Measurements from ENCODE around the gene CACNA1C. TPM values are rescaled to one million over a fixed set of nuclear protein-coding genes. Genes with fewer than 3 reads are reported as not detected.

Gene CACNA1C
- total and polyA plus RNA-seq, 2 of the 4 experiments (the other 2 are of a cell fraction), result 1.6 to 2.6 TPM

DNA sequence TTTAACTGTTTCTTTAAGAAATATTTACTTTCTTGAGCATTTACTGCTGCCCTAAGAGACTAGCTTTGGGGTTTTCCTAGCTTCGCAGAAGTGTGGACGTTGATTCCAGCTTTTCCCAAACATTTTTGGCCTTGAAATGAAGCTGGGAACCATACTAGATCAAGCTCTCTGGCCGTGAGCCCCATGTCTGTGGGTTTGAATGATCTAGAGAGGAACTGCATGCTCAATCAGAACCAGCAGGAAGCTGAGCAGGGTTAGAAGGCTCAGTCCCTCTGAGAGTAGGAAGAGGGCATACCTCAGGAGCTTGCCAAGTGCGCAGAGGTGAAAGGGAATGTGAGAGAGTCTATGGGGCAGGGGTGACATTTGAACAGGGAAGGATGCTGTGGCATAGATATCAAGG is 292.1 kb downstream of the CACNA1C start:
- H3K27ac ChIP-seq (ENCODE audit: insufficient read depth, low read length), result no peak overlapping the region
- H3K14ac ChIP-seq (replicated peaks; ENCODE audit: low read depth, low read length), result no peak overlapping the region; the same call in 1 of the 2 replicates
- intact Hi-C loops (cut with micrococcal nuclease) (loop anchor here (5.0 kb wide), 1 partner anchor 42 kb away; no protein-coding TSS in a partner anchor), in situ Hi-C loops (cut with MboI; ENCODE audit: low sequenced_read_pairs) (no loop called here), dilution Hi-C loops (cut with HindIII; ENCODE audit: low sequenced_read_pairs, unreplicated experiment) (no loop called here)
- no peak overlapping the region for H2AK9ac ChIP-seq (replicated peaks; ENCODE audit: low read depth, low read length, poor library complexity)
- no peak overlapping the region for H3K23ac ChIP-seq (ENCODE audit: low read depth, low read length)
- peak overlapping the region; percentile 42; the same call in 1 of the 2 replicates for H4K91ac ChIP-seq (ENCODE audit: insufficient read depth, low read depth, low read length)
- H3K4me3 ChIP-seq (ENCODE audit: insufficient read depth, low read depth, low read length), result no peak overlapping the region
- no peaks in the 10 kb centered on the region for H4K20me1 ChIP-seq (ENCODE audit: insufficient read depth, low read length)
- peaks cover 31% of the 10 kb centered on the region for H3K9me1 ChIP-seq (ENCODE audit: insufficient read depth, low read length)
- H3K9me3 ChIP-seq (ENCODE audit: control insufficient read depth, insufficient read depth, low read length), result no peaks in the 10 kb centered on the region
- H3K27me3 ChIP-seq (ENCODE audit: control insufficient read depth, insufficient read depth, low read length), result no peaks in the 10 kb centered on the region
- no peak overlapping the region for H4K5ac ChIP-seq (ENCODE audit: low read depth, low read length)
- H2BK20ac ChIP-seq (ENCODE audit: low read depth, low read length), result peak overlapping the region; percentile 23
- no peak overlapping the region for H3K56ac ChIP-seq (ENCODE audit: extremely low read depth, insufficient read depth, low read length)
- no TSS peak for BruUV-seq (replicated peaks)
- DNase-seq (no peak), ATAC-seq (ENCODE audit: low read depth) (no peak)
- H2BK15ac ChIP-seq (ENCODE audit: low read depth, low read length), result peak overlapping the region; percentile 68; the same call in 1 of the 3 replicates
- H2BK120ac ChIP-seq (ENCODE audit: low read depth, low read length), result peak overlapping the region; percentile 38
- WGBS, 2 experiments (ENCODE audit: extremely low coverage in 2 of 2, insufficient read length in 1 of 2), result 74% methylated on average over 2 of the region's 4 CpGs; no CpG with 5 or more reads in 1 of the 2 experiments
- no peaks in the 10 kb centered on the region for H3K36me3 ChIP-seq (ENCODE audit: control insufficient read depth, insufficient read depth, low read length)
- peaks cover 0 to 36% of the 10 kb centered on the region in 2 experiments for H3K79me1 ChIP-seq (ENCODE audit: low read depth in 1 of 2, low read length in 2 of 2)
- peaks cover 40% of the 10 kb centered on the region for H3K4me1 ChIP-seq (ENCODE audit: control insufficient read depth, insufficient read depth, low read length)
- peak overlapping the region; percentile 37 for H3K4ac ChIP-seq (ENCODE audit: low read depth, low read length)
- no peak overlapping the region for H2BK5ac ChIP-seq (ENCODE audit: low read depth, low read length, poor library complexity, severe bottlenecking)
- peak overlapping the region; percentile 52; the same call in 1 of the 2 replicates for H2AK5ac ChIP-seq (ENCODE audit: low read depth, low read length)
- H3K18ac ChIP-seq (ENCODE audit: low read depth, low read length), result no peak overlapping the region
- POLR2A ChIA-PET (ENCODE audit: unreplicated experiment), result no interaction called here
- H4K8ac ChIP-seq (ENCODE audit: low read depth in 2 of 2, low read length in 2 of 2), result no peak overlapping the region
- TF ChIP-seq NFE2L2 (IDR thresholded peaks at IDR 0.05; ENCODE audit: low read depth, low read length) (no peak), RCOR1 (IDR thresholded peaks at IDR 0.05; ENCODE audit: insufficient replicate concordance, low read length) (no peak), RAD21 (IDR thresholded peaks at IDR 0.05; ENCODE audit: low read length) (no peak), POLR2A (IDR thresholded peaks at IDR 0.05; ENCODE audit: low read depth, low read length) (no peak), MAFK (IDR thresholded peaks at IDR 0.05; ENCODE audit: low read depth, low read length) (no peak), RFX5 (IDR thresholded peaks at IDR 0.05; ENCODE audit: low read depth, low read length) (no peak), USF2 (IDR thresholded peaks at IDR 0.05; ENCODE audit: low read depth, low read length) (no peak), MAZ (IDR thresholded peaks at IDR 0.05; ENCODE audit: borderline replicate concordance, low read depth, low read length) (no peak), BHLHE40 (IDR thresholded peaks at IDR 0.05; ENCODE audit: low read depth, low read length) (no peak), CHD1 (IDR thresholded peaks at IDR 0.05; ENCODE audit: low read depth, low read length) (no peak), ELK1 (IDR thresholded peaks at IDR 0.05; ENCODE audit: borderline replicate concordance, low read depth, low read length) (no peak), MXI1 (IDR thresholded peaks at IDR 0.05; ENCODE audit: borderline replicate concordance, low read depth, low read length) (no peak), FOS (IDR thresholded peaks at IDR 0.05; ENCODE audit: low read depth, low read length) (no peak), CEBPB (IDR thresholded peaks at IDR 0.05; ENCODE audit: low read depth, low read length) (no peak), SMC3 (IDR thresholded peaks at IDR 0.05; ENCODE audit: low read depth, low read length) (no peak), CTCF (conservative IDR thresholded peaks at IDR 0.05; ENCODE audit: low read depth, low read length) (no peak)
- CTCF ChIA-PET, result no interaction called here
- no peak overlapping the region for H2AFZ ChIP-seq (replicated peaks; ENCODE audit: low read length, poor library complexity)
- H3K9ac ChIP-seq (ENCODE audit: low read depth, low read length), result no peak overlapping the region
- no peak overlapping the region for H3K4me2 ChIP-seq (ENCODE audit: low read depth, low read length)

Measured in IMR-90 (cell line).